NCI-H2227 treated with DMSO at 0.1 percent for 48 hours (cell line): ENCODE measurements around the gene PLAGL1.

Source experiments
- DNase-seq: peaks from one replicate; lab custom pipeline; 2025; lab: John Stamatoyannopoulos, UW

Gene PLAGL1

GRCh38 chr6:143966312-143966711 lies 41.7 kb downstream of the PLAGL1 start:
- DNase-seq, result no peak

GRCh38 chr6:143965503-143966171 lies 42.4 kb downstream of the PLAGL1 start:
- DNase-seq, result no peak

GRCh38 chr6:143964674-143965081 lies 43.4 kb downstream of the PLAGL1 start:
- no peak for DNase-seq

DNA sequence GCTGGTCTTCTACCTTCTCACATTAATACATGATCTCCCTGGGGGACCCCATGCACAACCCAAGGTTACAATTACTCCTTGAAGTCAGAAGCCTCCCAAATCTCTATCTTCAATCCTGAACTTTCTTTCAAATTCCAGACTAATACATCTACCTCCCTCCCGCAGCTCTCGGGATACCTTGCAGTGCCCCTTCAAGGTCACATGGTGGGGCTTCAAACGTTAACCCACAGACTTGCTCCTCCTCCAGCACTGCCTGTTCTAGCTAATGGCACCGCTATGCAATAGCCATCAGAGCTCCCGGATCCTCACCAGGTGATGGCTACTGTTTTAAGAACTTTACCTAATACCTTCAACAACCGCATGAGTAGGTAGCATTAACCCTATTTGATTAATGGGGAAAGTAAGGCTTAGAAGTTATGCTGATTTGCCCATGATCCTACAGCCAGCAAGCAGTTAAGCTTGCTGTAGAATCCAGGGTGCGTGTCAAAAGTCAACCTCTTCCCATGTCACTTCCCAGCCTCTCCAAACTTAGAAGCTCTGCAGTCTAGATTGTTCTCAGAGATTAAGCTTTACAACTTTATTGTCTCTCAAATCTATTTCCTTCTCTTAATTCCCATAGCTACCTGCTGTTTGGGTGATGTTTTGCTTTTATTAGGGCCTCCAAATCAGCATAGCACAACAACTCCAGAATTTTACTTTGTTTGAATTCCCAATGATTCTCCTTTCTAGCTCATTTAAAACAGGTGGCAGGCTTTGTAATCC lies 44.7 kb downstream of the PLAGL1 start:
- DNase-seq, result no peak

- no peak for DNase-seq
Observed at GRCh38 chr6:143961886-143962878, 45.9 kb downstream of the PLAGL1 start.

DNA sequence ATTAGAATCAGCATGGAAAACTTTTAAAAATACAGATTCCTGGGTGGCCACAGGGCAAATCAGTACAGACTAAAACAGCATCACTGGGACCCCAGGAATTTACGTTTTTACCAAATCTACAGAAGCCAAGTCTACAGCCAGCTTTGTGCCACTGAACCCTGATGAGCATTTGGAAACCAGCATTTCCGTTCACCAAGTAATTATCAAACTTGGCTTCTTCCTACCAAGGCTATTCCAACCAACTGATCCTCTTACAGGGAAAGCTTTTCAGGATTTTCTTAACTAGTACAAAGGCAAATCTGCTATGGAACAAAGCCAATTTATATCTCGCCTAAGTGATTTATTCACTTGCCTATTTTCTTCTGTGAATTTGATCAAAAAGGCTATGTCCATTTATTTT lies 47.0 kb downstream of the PLAGL1 start:
- no peak for DNase-seq

GRCh38 chr6:143959927-143960326 lies 48.1 kb downstream of the PLAGL1 start:
- DNase-seq, result no peak

GRCh38 chr6:143958839-143959399 lies 49.1 kb downstream of the PLAGL1 start:
- DNase-seq, result peak; percentile 65

DNA sequence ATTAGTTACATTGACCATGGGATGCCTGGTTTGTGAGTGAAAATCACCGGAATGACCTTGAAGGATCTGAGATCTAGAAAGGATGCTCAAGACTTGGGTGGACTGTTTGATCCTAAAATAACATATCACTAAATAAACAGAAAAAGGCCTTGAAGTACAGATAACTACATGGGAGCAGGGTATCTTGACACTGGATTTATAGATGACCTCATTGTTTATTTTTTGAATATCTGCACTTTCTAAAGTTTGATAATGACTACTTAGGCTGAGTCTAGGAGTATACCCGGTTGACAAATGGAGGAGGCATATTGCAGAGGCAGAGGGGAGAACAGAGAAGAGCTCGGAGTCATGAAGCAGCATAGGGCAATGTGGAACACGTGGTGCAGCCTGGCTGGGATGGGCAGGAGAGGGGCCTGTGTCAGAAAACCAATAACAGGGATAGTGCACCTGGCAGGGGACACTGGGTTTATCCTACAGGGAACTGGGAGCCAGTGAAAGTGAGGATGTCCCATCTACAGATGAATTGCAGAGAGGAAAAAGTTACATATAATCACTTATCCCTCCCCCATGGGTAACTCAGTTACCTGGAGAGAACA lies 50.3 kb downstream of the PLAGL1 start:
- DNase-seq, result no peak

DNA sequence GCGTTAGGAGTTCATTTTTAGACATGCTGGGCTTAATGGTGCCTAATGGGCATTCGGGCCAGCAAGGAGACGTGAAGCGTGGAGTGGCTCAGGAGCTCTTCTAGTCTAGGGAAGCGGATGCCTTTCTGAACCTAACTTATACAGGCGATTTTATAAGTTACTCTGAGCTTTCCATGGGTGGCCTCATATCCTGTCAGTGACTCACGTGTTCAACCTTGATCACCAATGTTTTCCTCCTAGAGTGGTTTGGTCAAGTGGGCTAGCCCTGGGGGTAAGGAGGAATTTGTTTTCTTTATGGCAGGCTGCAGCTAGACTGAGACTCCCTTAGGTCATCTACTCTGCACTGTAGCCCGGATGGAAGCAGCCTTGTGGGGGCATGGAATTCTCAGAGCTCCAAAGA lies 52.1 kb downstream of the PLAGL1 start:
- DNase-seq, result no peak

GRCh38 chr6:143953922-143954321 lies 54.1 kb downstream of the PLAGL1 start:
- no peak for DNase-seq

DNA sequence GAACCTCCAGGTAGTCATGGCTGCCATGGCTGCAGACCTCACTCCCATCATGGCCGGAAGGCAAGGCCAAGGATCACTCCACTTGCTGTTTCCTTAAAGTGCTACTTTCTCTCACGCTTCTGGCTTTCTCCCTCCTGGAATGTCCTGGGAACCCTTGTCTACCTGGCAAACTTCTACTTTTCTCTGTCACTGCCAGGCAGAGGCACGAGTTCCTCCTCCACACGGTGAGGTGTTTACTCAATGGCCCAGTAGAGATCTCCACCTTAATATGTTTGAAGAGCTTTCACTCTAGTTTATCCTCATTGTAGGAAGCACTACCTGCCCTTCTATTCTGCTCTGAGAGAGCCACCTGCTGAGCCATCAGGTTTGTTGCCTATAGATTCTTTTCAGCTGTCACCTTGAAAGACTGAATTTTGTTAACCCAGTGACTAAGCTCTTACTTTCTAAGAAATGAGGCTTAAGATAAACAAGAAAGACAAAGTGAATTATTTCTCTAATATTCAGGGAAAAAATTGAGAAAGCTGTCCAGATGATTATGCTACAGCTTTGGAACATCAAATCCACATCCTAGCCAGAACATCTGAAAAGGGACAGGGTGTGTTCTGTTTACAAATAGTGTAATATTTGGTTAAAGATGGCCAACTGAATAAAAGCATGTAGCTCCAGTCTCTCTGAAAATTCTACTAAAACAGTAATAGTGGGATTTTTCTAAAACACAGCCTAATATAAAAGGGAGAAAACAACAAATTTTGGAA lies 54.9 kb downstream of the PLAGL1 start:
- DNase-seq, result no peak

DNA sequence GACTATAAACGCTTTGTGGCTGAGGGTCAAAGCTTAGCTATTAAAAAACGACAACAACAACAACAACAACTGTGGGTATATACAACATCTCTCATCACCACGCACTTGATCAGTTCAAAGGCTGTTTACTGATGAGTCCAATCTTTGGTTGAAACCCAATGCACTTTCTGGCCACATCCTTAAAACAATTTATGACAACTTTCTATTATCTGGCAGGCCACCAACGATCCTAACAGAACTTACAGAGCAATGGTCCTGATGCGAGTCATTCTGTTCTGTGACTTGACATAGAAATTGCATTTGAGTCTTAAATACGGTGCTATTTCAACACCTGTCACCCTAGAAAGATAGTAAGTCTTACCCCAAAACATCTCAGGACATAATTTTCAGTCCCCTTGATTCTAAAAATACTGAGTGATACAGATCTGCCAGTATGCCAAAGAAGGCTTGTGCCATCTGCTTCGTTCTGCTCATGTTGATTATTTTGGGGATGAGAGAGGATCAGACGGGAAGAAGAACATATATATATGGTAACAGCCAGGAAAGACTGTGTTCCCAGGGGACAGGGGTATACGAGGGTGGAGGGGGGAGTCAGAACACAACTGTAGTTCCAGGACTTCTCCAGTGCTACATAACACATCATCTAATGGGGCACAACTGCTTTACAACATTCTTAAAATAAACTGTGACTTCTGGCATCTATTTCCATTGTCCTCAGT lies 55.8 kb downstream of the PLAGL1 start:
- no peak for DNase-seq

- DNase-seq, result no peak
Observed at GRCh38 chr6:143950875-143951274, 57.2 kb downstream of the PLAGL1 start.

- no peak for DNase-seq
Observed at GRCh38 chr6:143949962-143950361, 58.1 kb downstream of the PLAGL1 start.

DNA sequence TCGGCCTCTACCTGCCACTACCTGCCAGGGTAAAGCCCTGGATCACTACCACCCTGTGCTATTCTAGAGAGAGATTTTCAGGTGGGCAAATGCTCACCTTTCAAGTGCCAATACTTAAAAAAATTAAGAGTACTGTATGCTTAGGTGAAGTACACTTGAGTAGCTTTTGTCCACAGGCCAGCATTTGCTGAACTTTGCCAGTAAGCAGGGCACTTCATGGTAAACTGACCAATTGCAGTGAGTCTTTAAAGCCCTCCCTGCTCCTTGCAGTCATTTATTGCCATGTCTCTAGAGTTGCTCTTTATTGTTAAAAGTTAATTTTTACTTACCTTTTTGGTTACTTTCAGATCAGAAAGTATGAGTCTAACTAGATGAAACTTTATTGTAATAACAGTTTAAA lies 58.5 kb downstream of the PLAGL1 start:
- no peak for DNase-seq

DNA sequence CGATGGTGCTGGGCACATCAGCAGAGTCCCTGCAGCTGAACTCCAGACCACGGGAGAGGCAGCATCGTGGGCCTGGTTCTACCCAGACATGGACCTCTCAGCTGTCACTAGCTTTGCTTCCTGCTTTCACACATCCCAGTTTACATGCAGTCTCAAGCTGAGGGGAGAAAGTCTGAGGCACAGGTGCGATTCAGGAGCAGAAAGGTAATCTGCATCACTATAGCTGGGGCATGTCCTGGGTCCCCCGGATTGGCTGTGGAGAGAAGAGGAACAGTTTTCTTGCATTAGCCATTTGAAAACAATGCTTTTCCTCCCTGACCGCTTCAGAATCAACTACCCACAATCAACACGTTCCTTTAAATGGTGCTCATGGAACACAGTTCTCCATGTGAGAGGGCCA lies 59.9 kb downstream of the PLAGL1 start:
- DNase-seq, result no peak

- DNase-seq, result no peak
Observed at GRCh38 chr6:143941852-143942627, 66.0 kb downstream of the PLAGL1 start.

DNA sequence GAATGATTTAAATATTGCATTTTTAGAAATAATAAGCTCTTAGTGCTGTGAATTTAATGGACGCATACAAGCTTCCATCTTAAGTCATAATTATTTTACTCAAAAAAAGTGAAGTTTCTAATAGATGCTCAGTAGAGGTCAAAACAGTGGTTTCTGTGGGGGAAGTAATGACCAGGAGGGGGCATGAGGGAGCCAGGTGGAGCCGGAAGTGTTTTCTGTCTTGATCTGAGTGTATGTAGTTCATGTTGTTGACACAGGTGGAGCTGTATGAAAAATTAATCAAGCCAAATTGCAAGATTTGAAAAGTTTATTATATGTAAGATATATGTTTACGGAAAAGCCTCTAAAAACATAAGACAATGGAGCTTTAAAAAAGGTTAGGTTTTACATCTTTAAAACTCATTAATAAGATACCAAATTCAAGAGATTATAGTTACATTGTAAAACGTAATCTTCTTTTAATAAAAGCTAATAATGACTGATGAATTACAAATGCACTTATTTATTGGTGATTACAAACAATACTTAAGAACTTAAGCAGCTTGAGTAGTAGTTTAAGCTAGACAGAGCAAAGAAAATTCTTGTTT lies 68.0 kb downstream of the PLAGL1 start:
- peak; percentile 46 for DNase-seq
